Sigmoid colon (tissue), 7 donors: ENCODE data around the gene EIF3I. TPM values are rescaled to one million over a fixed set of nuclear protein-coding genes. Genes with fewer than 3 reads are reported as not detected.

Experiments used
- DNase-seq: peaks from one replicate; pipeline ENCODE4 v3.0.0-alpha.2; 2019
- H3K27ac ChIP-seq, 4 donors: fragments of 200-600 bp; sonication (generic); one replicate each; pipeline ENCODE4 v1.5.1; 2016 to 2019; ENCODE audit warnings: mild to moderate bottlenecking in 1 of 4
- H3K27me3 ChIP-seq, 3 donors: fragments of 200-600 bp; sonication (generic); one replicate each; pipeline ENCODE4 v1.5.1; 2019; ENCODE audit warnings: mild to moderate bottlenecking in 1 of 3
- H3K36me3 ChIP-seq, 4 donors: fragments of 200-600 bp; sonication (generic); one replicate each; pipeline ENCODE4 v1.5.1; 2016 to 2019
- H3K4me1 ChIP-seq, 4 donors: fragments of 200-600 bp; sonication (generic); one replicate each; pipeline ENCODE4 v1.5.1; 2017 to 2019
- H3K4me3 ChIP-seq, 4 donors: fragments of 200-600 bp; sonication (generic); one replicate each; pipeline ENCODE4 v1.5.1; 2017 to 2019; ENCODE audit warnings: mild to moderate bottlenecking in 2 of 4, moderate library complexity in 1 of 4
- H3K9me3 ChIP-seq, 4 donors: fragments of 200-600 bp in 3 of 4; sonication (generic) in 3 of 4; one replicate each; pipeline versions ENCODE4 v1.5.1 to v1.6.1; 2013 to 2019
- EP300 ChIP-seq, 4 donors: sonication (generic); formaldehyde crosslinking; IDR thresholded peaks; one replicate each; pipeline ENCODE4 v1.6.1; 2017; ENCODE audit warnings: antibody characterized with exemption in 4 of 4
- POLR2A ChIP-seq, 2 donors: fragments of 450-650 bp; IDR thresholded peaks; one replicate each; pipeline ENCODE4 v1.6.1; 2016; ENCODE audit warnings: antibody characterized with exemption in 2 of 2, mild to moderate bottlenecking in 2 of 2, moderate library complexity in 2 of 2
- POLR2AphosphoS5 ChIP-seq, 4 donors: sonication (generic); formaldehyde crosslinking; IDR thresholded peaks; one replicate each; pipeline ENCODE4 v1.6.1; 2017; ENCODE audit warnings: antibody characterized with exemption in 4 of 4
- WGBS, 2 donors: extraction: QIAGEN DNeasy Blood & Tissue Kit; methylation state at CpG; one replicate each; pipeline ENCODE4 v1.1.7; 2013; 5-methylcytosine and 5-hydroxymethylcytosine counted together
- intact Hi-C: fragments of 100-400 bp; cut with DNase I; formaldehyde crosslinking; loops from one replicate; pipeline ENCODE4 v1.15.1; 2023
- polyA plus RNA-seq, 3 donors: library from polyadenylated mRNA; stranded (reverse); fragments of 200-250 nt; gene quantifications; one replicate each; pipeline ENCODE4 v1.2.3, GENCODE V29; 2013
- total RNA-seq, 4 donors: library from RNA; depleted of rRNA; stranded (reverse); fragments of >200 nt; gene quantifications; one replicate each; pipeline ENCODE4 v1.1.0, GENCODE V29; 2016
- TF ChIP-seq, protein P1 (sequence below), 4 experiments: fragments of 450-650 bp in 3 of 4; fragments of 200-600 bp in 1 of 4; IDR thresholded peaks; one replicate each; pipeline ENCODE4 v1.5.1; 2016 to 2019; ENCODE audit warnings: antibody characterized with exemption in 4 of 4, mild to moderate bottlenecking in 3 of 4, moderate library complexity in 2 of 4
- donor health status: healthy with polysubstance abuse.
- donor health status: Bipolar disorder and iron deficiency.
- donor health status: healthy.

The EIF3I gene
- total and polyA plus RNA-seq, 7 donors, result 163 to 226 (median 173) TPM

DNA sequence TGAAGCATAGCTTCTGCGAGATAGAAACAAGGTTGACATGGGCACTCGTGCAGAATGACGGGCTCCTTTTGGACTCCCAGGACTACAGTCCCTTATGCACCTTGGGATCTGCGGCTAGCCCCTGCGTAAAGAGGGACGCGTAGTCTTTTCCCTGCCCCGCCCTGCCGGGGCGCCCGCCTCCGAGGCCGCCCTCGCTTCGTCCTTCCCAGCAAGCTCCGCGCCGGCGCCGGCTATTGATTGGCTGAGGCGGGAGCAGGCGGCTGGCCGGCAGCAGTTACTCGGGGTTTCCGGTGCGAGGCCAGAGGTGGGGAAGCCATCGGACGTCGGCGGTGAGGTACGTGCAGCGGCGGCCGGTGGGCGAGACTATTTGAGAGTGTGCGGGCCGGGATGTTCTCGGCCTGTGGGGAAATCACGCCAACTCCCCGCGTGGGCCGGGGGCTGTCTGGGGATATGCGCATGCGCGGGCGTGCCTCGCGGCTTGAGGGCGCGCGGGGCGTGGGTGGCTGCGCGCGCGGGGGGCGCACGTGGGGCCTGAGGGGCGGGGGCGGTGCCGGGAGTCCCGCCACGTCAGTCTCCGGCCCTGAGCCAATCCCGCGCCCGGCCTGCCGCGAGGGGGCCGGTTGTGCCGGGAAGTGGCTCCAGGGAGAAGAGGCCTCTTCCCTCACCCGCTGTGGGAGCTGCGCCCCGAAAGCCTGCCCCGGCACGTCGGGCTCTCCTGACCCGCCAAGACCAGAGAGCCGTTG, 42.6 kb upstream of the EIF3I start, which contains the start of gene TXLNA:
TXLNA (plus strand) TSS at position 233 of the 743 bp plus-strand sequence. CDS start 671 bp downstream, outside the sequence.
- intact Hi-C loops, result loop anchor here (1.0 to 5.0 kb wide), 4 partner anchors 43 to 167 kb away; partner anchors contain the start of genes EIF3I, HDAC1, KHDRBS1 and KPNA6
- H3K36me3 ChIP-seq, result peaks cover 0 to 34% (median 16%) of the 10 kb centered on the region in 4 donors
- peak within 1 kb of the TSS; percentile 90 to 95 (median 92) for H3K27ac ChIP-seq
- H3K9me3 ChIP-seq, result no peaks in the 10 kb centered on the region
- H3K4me1 ChIP-seq, result peaks cover 0 to 53% (median 49%) of the 10 kb centered on the region in 4 donors
- TF ChIP-seq POLR2AphosphoS5 (IDR thresholded peaks at IDR 0.05) (peak; percentile 72 to 91 (median 86)), EP300 (IDR thresholded peaks at IDR 0.05) (no peak), POLR2A (IDR thresholded peaks at IDR 0.05) (peak; percentile 72 to 78)
- DNase-seq, result peak; percentile 98
- no peaks in the 10 kb centered on the region for H3K27me3 ChIP-seq
- peak within 1 kb of the TSS; percentile 44 to 75 (median 59) for H3K4me3 ChIP-seq
- 0% methylated on average over 79 of the region's 79 CpGs for WGBS, 2 donors

DNA sequence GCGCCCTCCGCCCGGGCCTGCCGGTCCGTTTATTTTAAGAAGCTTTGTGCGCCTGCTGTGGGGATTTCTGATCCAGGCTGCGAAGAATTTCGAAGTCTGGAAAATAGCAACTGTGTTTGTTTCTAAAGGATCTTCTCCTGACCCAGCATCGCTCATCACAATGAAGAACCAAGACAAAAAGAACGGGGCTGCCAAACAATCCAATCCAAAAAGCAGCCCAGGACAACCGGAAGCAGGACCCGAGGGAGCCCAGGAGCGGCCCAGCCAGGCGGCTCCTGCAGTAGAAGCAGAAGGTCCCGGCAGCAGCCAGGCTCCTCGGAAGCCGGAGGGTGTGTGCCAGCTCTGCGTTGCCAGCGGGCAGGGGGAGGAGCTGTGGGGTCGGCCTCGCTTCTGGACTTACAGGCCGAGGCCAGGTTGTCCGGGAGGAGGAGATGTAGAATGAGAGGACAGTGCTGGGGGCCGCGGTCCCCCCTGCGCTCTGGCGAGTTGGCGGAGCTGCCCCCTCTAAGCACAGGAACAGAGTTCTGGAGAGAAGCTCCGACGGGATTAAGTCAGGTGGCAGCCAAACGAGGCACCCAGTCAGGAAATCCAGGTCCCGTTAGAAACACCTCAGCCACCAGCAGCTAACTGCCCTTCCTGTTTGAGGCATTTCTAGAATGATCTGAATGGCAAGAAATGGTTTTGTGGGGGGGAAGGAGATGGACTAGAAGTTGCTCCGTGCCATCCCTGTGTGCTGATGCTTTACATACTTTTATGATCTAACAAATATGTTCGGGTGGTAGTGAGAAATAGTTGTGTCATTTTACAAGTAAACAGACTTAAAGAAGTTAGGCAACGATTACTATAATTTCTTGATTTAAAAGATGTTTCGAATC, 41.8 kb upstream of the EIF3I start:
- intact Hi-C loops, result loop anchor here (1.0 to 2.0 kb wide), 2 partner anchors 42 to 168 kb away; partner anchors contain the start of genes EIF3I, KHDRBS1 and TMEM234
- H3K4me3 ChIP-seq, result peak overlapping the region; percentile 44 to 75 (median 59)
- WGBS, 2 donors, result 6 to 7% methylated on average over 36 of the region's 36 CpGs
- peak; percentile 84 for DNase-seq
- peaks cover 0 to 61% (median 54%) of the 10 kb centered on the region in 4 donors for H3K4me1 ChIP-seq
- H3K9me3 ChIP-seq, result no peaks in the 10 kb centered on the region
- peak overlapping the region; percentile 90 to 95 (median 92) for H3K27ac ChIP-seq
- H3K27me3 ChIP-seq, result no peaks in the 10 kb centered on the region
- TF ChIP-seq POLR2A (IDR thresholded peaks at IDR 0.05), result no peak
- TF ChIP-seq POLR2AphosphoS5 (IDR thresholded peaks at IDR 0.05), result no peak
- TF ChIP-seq, protein P1, sequence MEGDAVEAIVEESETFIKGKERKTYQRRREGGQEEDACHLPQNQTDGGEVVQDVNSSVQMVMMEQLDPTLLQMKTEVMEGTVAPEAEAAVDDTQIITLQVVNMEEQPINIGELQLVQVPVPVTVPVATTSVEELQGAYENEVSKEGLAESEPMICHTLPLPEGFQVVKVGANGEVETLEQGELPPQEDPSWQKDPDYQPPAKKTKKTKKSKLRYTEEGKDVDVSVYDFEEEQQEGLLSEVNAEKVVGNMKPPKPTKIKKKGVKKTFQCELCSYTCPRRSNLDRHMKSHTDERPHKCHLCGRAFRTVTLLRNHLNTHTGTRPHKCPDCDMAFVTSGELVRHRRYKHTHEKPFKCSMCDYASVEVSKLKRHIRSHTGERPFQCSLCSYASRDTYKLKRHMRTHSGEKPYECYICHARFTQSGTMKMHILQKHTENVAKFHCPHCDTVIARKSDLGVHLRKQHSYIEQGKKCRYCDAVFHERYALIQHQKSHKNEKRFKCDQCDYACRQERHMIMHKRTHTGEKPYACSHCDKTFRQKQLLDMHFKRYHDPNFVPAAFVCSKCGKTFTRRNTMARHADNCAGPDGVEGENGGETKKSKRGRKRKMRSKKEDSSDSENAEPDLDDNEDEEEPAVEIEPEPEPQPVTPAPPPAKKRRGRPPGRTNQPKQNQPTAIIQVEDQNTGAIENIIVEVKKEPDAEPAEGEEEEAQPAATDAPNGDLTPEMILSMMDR (IDR thresholded peaks at IDR 0.05), result no peak
- TF ChIP-seq EP300 (IDR thresholded peaks at IDR 0.05), result no peak
- peaks cover 0 to 42% (median 21%) of the 10 kb centered on the region in 4 donors for H3K36me3 ChIP-seq

DNA sequence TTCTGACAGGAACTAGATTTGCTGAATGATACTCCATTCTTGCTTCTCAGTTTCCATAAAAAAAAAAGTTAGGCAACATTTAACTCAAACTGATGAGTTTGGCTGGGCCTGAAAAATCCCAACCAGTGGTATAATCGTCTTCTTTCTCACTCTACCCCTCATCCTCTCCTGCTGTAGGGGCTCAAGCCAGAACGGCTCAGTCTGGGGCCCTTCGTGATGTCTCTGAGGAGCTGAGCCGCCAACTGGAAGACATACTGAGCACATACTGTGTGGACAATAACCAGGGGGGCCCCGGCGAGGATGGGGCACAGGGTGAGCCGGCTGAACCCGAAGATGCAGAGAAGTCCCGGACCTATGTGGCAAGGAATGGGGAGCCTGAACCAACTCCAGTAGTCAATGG, 41.1 kb upstream of the EIF3I start:
- no peak for TF ChIP-seq EP300 (IDR thresholded peaks at IDR 0.05)
- no peak for TF ChIP-seq POLR2AphosphoS5 (IDR thresholded peaks at IDR 0.05)
- no peak for TF ChIP-seq POLR2A (IDR thresholded peaks at IDR 0.05)
- TF ChIP-seq, protein P1 (IDR thresholded peaks at IDR 0.05), result no peak
- Histone ChIP-seq H3K36me3 (peaks cover 0 to 48% (median 22%) of the 10 kb centered on the region in 4 donors), H3K27me3 (no peaks in the 10 kb centered on the region), H3K4me3 (peak overlapping the region; percentile 44 to 75 (median 59)), H3K9me3 (no peaks in the 10 kb centered on the region), H3K4me1 (peaks cover 0 to 67% (median 56%) of the 10 kb centered on the region in 4 donors), H3K27ac (peak overlapping the region; percentile 90 to 95 (median 92))
- 82 to 87% methylated on average over 9 of the region's 9 CpGs for WGBS, 2 donors
- intact Hi-C loops, result loop anchor here (2.0 kb wide), 1 partner anchor 168 kb away; the partner anchor contains the start of gene KHDRBS1
- no peak for DNase-seq

DNA sequence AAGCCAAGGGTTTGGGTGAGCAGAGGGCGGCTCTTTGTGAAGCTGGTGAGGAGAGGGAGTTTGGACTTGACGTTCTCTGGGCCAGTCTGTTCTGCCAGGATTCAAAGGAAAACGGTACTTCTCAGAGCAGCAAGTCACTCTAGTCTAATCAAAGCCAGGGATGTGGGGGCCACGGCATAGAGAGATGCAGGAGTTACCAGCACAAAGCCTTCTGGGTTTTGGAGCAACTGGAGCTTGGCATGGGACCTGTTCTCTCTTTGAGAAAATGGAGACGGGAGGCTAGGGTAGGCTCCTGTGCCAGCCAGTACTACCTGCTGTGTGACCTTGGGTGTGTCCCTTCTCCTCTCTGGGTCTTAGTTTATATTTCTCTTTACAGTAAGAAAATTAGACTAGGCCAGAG, 40.6 kb upstream of the EIF3I start:
- peaks cover 0 to 53% (median 25%) of the 10 kb centered on the region in 4 donors for H3K36me3 ChIP-seq
- H3K4me1 ChIP-seq, result peaks cover 0 to 72% (median 57%) of the 10 kb centered on the region in 4 donors
- TF ChIP-seq POLR2A (IDR thresholded peaks at IDR 0.05), result no peak
- TF ChIP-seq, protein P1 (IDR thresholded peaks at IDR 0.05), result no peak
- TF ChIP-seq EP300 (IDR thresholded peaks at IDR 0.05), result no peak
- no peak for TF ChIP-seq POLR2AphosphoS5 (IDR thresholded peaks at IDR 0.05)
- peak overlapping the region in 3 of 4 donors; percentile 90 to 95 (median 92) for H3K27ac ChIP-seq
- H3K4me3 ChIP-seq, result peak overlapping the region in 3 of 4 donors; percentile 9 to 75 (median 55)
- no peaks in the 10 kb centered on the region for H3K27me3 ChIP-seq
- H3K9me3 ChIP-seq, result no peaks in the 10 kb centered on the region
- intact Hi-C loops, result loop anchor here (2.0 kb wide), 1 partner anchor 169 kb away; the partner anchor contains the start of gene KHDRBS1
- no peak for DNase-seq
- 86 to 88% methylated on average over 5 of the region's 5 CpGs for WGBS, 2 donors
